Smooth muscle cell (in vitro differentiated cells): ENCODE results near the gene WDR18. TPM values are rescaled to one million over a fixed set of nuclear protein-coding genes. Genes with fewer than 3 reads are reported as not detected.
A peak's percentile ranks its signal among the peaks of the same experiment; 100 is the strongest.

ENCODE experiments used
- DNase-seq: peaks from one replicate; lab custom pipeline; 2025; ENCODE audit not compliant: unreplicated experiment; lab: John Stamatoyannopoulos, UW
- H2AFZ ChIP-seq: fragments of 200-600 bp; sonication (generic); 2 replicates; pipeline ENCODE4 v1.6.0; 2016; ENCODE audit warnings: antibody characterized with exemption, low read depth, mild to moderate bottlenecking
- H3F3A ChIP-seq: fragments of 200-600 bp; sonication (generic); 2 replicates; pipeline ENCODE4 v1.6.0; 2017; ENCODE audit warnings: antibody characterized with exemption, low read depth
- H3K27ac ChIP-seq: fragments of 200-600 bp; sonication (generic); 2 replicates; pipeline ENCODE4 v1.5.1; 2016; ENCODE audit warnings: low read depth, mild to moderate bottlenecking
- H3K27me3 ChIP-seq: fragments of 200-600 bp; sonication (generic); 2 replicates; pipeline ENCODE4 v1.6.1; 2016; ENCODE audit warnings: low read depth, mild to moderate bottlenecking
- H3K36me3 ChIP-seq: fragments of 200-600 bp; sonication (generic); 2 replicates; pipeline ENCODE4 v1.5.1; 2016; ENCODE audit warnings: low read depth
- H3K4me1 ChIP-seq: fragments of 200-600 bp; sonication (generic); 2 replicates; pipeline ENCODE4 v1.5.1; 2016; ENCODE audit warnings: low read depth
- H3K4me2 ChIP-seq: fragments of 200-600 bp; sonication (generic); 2 replicates; pipeline ENCODE4 v1.6.0; 2016; ENCODE audit warnings: mild to moderate bottlenecking
- H3K4me3 ChIP-seq: fragments of 200-600 bp; sonication (generic); 2 replicates; pipeline ENCODE4 v1.5.1; 2016; ENCODE audit warnings: mild to moderate bottlenecking
- H3K79me2 ChIP-seq: fragments of 200-600 bp; sonication (generic); 2 replicates; pipeline ENCODE4 v1.6.0; 2016; ENCODE audit warnings: low read depth, mild to moderate bottlenecking
- H3K9ac ChIP-seq: fragments of 200-600 bp; sonication (generic); 2 replicates; pipeline ENCODE4 v1.6.0; 2016; ENCODE audit warnings: low read depth
- H3K9me3 ChIP-seq: fragments of 200-600 bp; sonication (generic); replicated peaks from 2 replicates; pipeline ENCODE4 v1.5.1; 2016; ENCODE audit warnings: low read depth
- H4K20me1 ChIP-seq: fragments of 200-600 bp; sonication (generic); 2 replicates; pipeline ENCODE4 v1.6.0; 2016; ENCODE audit warnings: low read depth
- CTCF ChIP-seq: fragments of 200-600 bp; sonication (generic); IDR thresholded peaks from 2 replicates; pipeline ENCODE4 v1.5.1; 2017; ENCODE audit warnings: borderline replicate concordance, mild to moderate bottlenecking, antibody characterized with exemption; ENCODE audit not compliant: insufficient read depth, poor library complexity, severe bottlenecking
- WGBS: methylation state at CpG from one replicate; pipeline ENCODE4 v1.1.7; 2016; ENCODE audit warnings: low lambda C conversion rate; 5-methylcytosine and 5-hydroxymethylcytosine counted together
- polyA plus RNA-seq: library from polyadenylated mRNA; unstranded; fragments of >200 nt; fragmentation: Nextera tagmentation; extraction: Ambion mirVana; gene quantifications from 2 replicates; pipeline ENCODE4 v1.2.1, GENCODE V29; 2016
- total RNA-seq: library from RNA; depleted of rRNA; stranded (reverse); fragments of >200 nt; gene quantifications from 2 replicates; pipeline ENCODE4 v1.2.3, GENCODE V29; 2014

WDR18 gene
- total and polyA plus RNA-seq, 2 experiments from 2014 or later = 69.4 to 160 TPM

DNA sequence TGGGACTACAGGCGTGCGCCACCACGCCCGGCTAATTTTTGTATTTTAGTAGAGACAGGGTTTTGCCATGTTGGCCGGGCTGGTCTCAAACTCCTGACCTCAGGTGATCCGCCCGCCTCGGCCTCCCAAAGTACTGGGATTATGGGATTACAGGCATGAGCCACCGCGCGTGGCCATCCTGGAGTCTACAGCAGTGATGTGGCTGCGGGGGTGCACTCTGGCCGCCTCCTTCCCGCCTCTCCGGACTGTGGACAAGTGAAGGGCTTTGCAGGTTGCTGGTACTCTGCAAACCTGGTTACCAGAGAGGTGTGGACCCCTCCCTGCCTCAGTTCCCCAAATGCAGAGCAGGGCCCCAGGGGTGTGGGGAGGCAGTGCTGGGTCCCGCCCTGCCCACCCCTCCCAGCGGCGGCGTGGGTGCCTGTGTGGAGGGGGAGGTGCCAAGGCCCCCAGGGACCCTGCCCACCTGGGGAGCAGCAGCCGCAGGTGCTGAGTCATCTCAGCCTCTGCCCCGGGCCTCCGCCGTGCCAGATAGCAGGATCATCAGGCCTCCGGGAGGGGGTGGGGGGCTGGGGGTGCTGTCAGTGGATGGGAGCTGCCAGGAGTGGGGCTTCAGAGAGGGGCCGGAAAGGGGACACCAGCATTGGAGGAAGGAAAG is 35.2 kb upstream of the WDR18 start:
- no peak for TF ChIP-seq CTCF
- H3K27me3 ChIP-seq = no peaks in the 10 kb centered on the region
- no peak for DNase-seq
- no peak overlapping the region for H3K27ac ChIP-seq
- WGBS = 78% methylated on average over 18 of the region's 25 CpGs
- H3K79me2 ChIP-seq = peaks cover 75% of the 10 kb centered on the region
- H3F3A ChIP-seq = peaks cover 29% of the 10 kb centered on the region
- H3K4me1 ChIP-seq = peaks cover 16% of the 10 kb centered on the region
- H3K4me2 ChIP-seq = no peak overlapping the region
- H3K9me3 ChIP-seq = no peaks in the 10 kb centered on the region
- H2AFZ ChIP-seq = no peak overlapping the region
- H3K36me3 ChIP-seq = no peaks in the 10 kb centered on the region
- peaks cover 74% of the 10 kb centered on the region for H4K20me1 ChIP-seq
- no peak overlapping the region for H3K4me3 ChIP-seq
- no peak overlapping the region for H3K9ac ChIP-seq

GRCh38 chr19:950352-951066 is 33.6 kb upstream of the WDR18 start:
- no peaks in the 10 kb centered on the region for H3K36me3 ChIP-seq
- peak overlapping the region; percentile 95 for H3K27ac ChIP-seq
- H3K4me3 ChIP-seq = no peak overlapping the region
- no peak overlapping the region for H3K4me2 ChIP-seq
- H3F3A ChIP-seq = peaks cover 34% of the 10 kb centered on the region
- H2AFZ ChIP-seq = no peak overlapping the region
- H3K79me2 ChIP-seq = peaks cover 75% of the 10 kb centered on the region
- H3K9ac ChIP-seq = no peak overlapping the region
- DNase-seq = no peak
- H3K4me1 ChIP-seq = peaks cover 29% of the 10 kb centered on the region
- H4K20me1 ChIP-seq = peaks cover 67% of the 10 kb centered on the region
- H3K9me3 ChIP-seq = no peaks in the 10 kb centered on the region
- no peaks in the 10 kb centered on the region for H3K27me3 ChIP-seq
- TF ChIP-seq CTCF = no peak
- WGBS = 86% methylated on average over 17 of the region's 17 CpGs

- Histone ChIP-seq H3K4me2 (peak overlapping the region; percentile 85), H3K4me1 (peaks cover 46% of the 10 kb centered on the region), H3K9me3 (no peaks in the 10 kb centered on the region), H3F3A (peaks cover 41% of the 10 kb centered on the region), H3K27ac (peak overlapping the region; percentile 95), H2AFZ (no peak overlapping the region), H3K27me3 (no peaks in the 10 kb centered on the region), H3K4me3 (peak overlapping the region; percentile 24), H3K36me3 (no peaks in the 10 kb centered on the region), H3K79me2 (peaks cover 75% of the 10 kb centered on the region), H4K20me1 (peaks cover 54% of the 10 kb centered on the region), H3K9ac (peak overlapping the region; percentile 67)
- DNase-seq = no peak
- TF ChIP-seq CTCF = no peak
- WGBS = 45% methylated on average over 14 of the region's 14 CpGs
Measured at GRCh38 chr19:952049-952679, 32.0 kb upstream of the WDR18 start.
